Spleen (tissue), 7 donors: Measurements from ENCODE around the gene DOCK1.

Experiments
- POLR2A ChIP-seq, 3 donors: fragments of 450-650 bp; IDR thresholded peaks; one replicate each; pipeline ENCODE4 v1.5.1; 2017; ENCODE audit warnings: antibody characterized with exemption in 3 of 3, mild to moderate bottlenecking in 1 of 3
- POLR2AphosphoS5 ChIP-seq, 3 donors: sonication (generic); formaldehyde crosslinking; IDR thresholded peaks; one replicate each; pipeline ENCODE4 v1.5.1; 2017; ENCODE audit warnings: antibody characterized with exemption in 3 of 3
- TF ChIP-seq, protein P1 (sequence below), 11 experiments: fragments of 200-600 bp in 7 of 11; fragments of 450-650 bp in 4 of 11; sonication (generic) in 4 of 11; IDR thresholded peaks in 8 of 11; conservative IDR thresholded peaks in 3 of 11; 1 replicate in 7 of 11; 2 replicates in 4 of 11; pipeline versions ENCODE4 v1.4.0 to v1.8.0; 2016 to 2021; ENCODE audit warnings: antibody characterized with exemption in 11 of 11, inconsistent platforms in 4 of 11, mild to moderate bottlenecking in 1 of 11
- donor health status: DM: no; HTN: no; CAD: no; lungs with moderate emphysema.
- donor health status: DM: no; HTN: no; CAD: no.
- donor health status: DM: no; HTN: no; CAD: no.

- TF ChIP-seq, protein P1, sequence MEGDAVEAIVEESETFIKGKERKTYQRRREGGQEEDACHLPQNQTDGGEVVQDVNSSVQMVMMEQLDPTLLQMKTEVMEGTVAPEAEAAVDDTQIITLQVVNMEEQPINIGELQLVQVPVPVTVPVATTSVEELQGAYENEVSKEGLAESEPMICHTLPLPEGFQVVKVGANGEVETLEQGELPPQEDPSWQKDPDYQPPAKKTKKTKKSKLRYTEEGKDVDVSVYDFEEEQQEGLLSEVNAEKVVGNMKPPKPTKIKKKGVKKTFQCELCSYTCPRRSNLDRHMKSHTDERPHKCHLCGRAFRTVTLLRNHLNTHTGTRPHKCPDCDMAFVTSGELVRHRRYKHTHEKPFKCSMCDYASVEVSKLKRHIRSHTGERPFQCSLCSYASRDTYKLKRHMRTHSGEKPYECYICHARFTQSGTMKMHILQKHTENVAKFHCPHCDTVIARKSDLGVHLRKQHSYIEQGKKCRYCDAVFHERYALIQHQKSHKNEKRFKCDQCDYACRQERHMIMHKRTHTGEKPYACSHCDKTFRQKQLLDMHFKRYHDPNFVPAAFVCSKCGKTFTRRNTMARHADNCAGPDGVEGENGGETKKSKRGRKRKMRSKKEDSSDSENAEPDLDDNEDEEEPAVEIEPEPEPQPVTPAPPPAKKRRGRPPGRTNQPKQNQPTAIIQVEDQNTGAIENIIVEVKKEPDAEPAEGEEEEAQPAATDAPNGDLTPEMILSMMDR (IDR thresholded peaks at IDR 0.05 in 8 of 11, conservative IDR thresholded peaks at IDR 0.05 in 3 of 11), result no peak
- TF ChIP-seq POLR2A (IDR thresholded peaks at IDR 0.05), result no peak
- TF ChIP-seq POLR2AphosphoS5 (IDR thresholded peaks at IDR 0.05), result no peak
Observed at GRCh38 chr10:127182161-127182560, 276.9 kb downstream of the DOCK1 start.
